ENCODE results near the gene APLN. TPM values are rescaled to one million over a fixed set of nuclear protein-coding genes. Genes with fewer than 3 reads are reported as not detected.
A peak's percentile ranks its signal among the peaks of the same experiment; 100 is the strongest.

APLN gene
- total RNA-seq: 0.17 and 0.60 TPM in 2 replicates

DNA sequence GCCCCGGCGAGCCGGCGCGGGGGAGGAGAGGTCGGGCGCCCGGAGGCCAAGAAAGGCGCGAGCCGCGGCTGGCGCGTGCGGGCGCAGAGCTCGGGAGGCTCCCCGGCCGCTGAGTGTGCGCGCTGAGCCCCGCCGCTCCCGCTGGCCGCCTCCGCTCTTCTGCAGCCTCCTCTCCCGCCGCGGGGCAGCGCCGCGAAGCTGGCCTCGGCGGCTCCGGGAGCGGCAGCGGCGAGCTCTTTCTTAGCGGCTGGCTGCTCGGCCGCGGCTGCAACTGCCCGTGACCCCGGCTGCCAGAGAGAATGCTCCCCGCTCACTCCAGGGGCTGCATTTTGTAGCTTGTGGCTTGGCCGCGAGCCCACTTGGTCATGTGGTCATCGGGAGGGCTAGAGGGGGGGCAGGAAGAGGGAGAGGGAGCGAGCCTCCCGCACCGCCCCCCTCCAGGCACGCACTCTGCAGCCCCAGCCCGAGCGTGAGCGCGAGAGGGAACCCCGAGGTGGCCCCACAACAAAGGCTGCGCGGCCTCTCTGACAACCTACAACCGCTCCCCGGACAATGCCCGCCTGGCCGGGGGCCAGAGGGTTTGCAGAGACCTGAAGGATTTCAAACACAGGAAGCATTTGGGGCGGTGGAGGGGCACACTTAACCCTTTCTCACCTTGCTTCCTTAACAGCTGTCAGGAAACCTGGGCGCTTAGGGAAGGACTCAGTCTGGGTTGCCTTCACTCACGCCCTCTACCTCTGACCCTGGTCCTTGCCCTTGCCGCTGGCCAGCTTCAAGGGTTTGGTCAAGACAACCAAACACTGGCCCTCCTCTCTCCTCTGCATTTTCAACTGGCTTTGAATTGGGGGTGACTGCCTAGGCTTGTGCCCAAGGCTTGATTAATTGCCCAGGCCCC is at the start of gene APLN:
Gene APLN, minus strand, starts transcription at position 305 of the 895 bp plus-strand sequence. CDS start 326 bp downstream, outside the sequence.
- no peak for DNase-seq (ENCODE audit: low read depth)

DNA sequence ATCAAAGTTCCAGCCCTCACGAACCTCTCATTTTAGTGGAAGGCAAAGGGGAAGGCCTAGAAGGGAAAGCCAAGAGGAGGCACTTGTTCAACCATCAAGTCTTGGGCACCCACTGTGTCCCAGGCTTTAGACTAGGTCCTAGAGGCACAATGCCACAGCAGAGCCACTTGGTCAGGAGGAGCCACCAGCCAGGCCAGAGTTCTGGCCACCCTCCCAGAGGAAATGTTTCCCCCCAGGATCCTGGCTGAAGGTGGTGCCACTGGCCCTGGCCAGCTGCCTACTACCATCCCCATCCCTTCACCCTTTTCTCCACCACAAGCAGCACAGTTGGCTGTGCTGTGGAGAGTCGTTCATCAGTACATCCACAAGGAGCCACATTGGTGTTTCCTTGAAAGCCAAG is 49.7 kb upstream of the APLN start:
- DNase-seq (ENCODE audit: low read depth): no peak

- DNase-seq (ENCODE audit: low read depth): no peak
Observed at GRCh38 chrX:129701624-129702069, 46.9 kb upstream of the APLN start.

DNA sequence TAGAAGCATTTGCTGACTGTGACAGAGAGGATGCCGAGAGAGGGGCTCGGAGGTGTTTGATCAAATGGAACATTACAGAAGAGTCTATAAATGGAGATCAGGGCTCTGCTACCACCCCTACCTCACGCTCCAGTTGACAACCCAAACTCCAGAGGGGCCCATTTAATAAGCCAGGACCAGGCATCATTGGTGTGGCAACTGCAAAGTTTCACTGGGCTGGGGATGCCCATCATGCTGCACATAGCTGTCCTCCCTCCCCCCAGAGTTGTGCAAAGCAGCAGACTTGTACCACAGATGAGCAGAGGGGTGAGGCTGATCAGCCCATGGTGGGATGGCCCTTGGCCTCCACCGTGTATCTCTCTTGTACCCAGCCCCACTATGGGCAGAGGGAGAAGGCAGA is 45.8 kb upstream of the APLN start:
- DNase-seq (ENCODE audit: low read depth): no peak

- DNase-seq (ENCODE audit: low read depth): no peak
Observed at GRCh38 chrX:129698150-129698549, 43.4 kb upstream of the APLN start.

DNA sequence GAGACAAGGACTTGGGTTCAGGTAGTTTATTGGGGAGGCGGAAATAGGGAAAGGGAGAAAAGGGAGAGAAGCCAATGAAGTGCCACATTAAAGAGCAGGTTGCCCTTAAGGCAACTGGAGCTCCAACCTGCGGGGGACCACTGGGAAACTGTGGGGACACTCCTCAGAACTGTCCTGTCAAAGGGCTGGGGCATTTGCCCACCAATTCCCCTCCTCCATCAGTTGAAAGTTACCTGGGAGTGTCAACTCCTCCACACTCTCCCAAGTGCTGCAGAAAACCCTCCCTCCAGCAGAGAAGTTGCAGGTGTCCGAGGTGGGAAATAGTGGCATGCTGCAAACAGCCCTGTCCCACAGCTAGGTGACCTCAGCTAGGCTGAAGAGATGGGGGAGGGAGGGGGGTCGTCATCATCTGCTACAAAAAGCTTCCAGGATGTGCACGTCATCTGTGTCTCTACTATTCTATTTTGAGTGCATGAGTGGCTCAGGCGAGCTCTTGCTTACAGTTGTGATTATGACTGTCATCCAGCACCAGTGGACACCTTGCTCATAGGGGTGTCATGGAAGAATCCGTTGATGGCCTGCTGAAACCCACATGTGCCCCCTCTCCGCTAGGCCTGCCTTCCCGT is 42.6 kb upstream of the APLN start:
- no peak for DNase-seq (ENCODE audit: low read depth)

DNA sequence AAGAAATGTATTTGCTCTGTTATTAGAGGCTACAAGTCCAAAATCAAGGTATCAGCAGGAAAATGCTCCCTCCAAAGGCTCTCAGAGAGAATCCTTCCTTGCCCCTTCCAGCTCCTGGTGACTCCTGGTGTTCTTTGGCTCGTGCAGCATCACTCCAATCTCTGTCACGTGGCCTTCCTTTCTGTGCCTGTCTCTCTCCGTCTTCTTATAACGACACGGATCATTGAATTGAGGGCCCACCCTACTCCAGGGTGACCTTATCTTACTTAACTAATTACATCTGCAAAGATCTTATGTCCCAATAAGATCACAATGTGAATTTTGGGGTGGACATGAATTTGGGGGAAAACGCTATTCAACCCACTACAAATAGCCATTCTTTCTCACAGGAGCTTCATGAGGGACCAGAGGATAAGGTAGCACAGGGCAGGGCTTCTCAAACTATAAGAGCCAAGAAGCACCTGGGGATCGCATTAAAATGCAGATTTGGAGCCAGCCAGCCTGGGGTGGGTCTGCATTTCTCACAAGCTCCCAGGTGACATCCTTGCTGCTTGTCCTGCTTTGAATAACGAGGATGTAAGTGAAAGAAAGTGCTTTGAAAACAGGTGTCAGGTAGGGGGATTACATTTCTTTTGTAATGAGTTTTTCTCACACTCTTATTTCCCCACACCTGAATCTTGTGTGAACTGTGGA is 41.9 kb upstream of the APLN start:
- DNase-seq (ENCODE audit: low read depth): no peak

DNA sequence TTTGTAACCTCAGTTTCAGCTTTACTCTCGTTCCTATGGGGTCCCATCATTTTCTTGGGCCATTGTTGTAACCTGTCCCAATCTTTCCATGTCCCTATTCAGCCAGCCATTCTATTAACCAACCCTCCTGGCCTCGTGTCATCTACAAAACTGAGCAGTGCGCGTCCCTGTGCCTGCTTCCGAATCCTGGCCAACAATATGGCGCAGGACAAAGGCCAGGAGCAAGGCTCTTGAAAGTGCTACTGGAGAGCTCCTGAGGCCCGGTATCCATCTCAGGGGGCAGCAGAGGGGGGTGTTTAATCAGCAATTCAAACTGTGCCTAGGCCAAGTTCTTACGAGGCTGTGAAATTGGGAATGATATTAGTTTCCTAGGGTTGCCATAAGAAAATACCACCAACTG is 41.2 kb upstream of the APLN start:
- no peak for DNase-seq (ENCODE audit: low read depth)

DNA sequence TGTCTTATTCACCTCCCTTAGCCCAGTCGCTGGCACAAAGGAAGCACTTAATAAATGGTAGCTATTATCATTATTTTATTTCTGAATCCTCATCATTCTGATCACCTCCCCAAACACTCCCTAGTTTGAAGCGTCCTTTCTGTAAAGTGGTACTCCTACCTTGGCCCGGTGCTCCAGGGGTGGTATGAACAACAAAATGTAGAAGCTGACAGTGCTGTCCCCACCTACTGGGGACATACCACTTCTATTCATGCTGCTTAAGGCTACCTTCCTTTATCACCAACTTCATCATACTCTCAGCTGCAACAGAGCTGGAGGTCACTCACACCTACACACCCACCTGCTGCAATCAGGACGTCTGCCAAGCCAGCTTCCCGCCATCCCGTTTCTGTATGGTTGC is 40.8 kb upstream of the APLN start:
- no peak for DNase-seq (ENCODE audit: low read depth)

DNA sequence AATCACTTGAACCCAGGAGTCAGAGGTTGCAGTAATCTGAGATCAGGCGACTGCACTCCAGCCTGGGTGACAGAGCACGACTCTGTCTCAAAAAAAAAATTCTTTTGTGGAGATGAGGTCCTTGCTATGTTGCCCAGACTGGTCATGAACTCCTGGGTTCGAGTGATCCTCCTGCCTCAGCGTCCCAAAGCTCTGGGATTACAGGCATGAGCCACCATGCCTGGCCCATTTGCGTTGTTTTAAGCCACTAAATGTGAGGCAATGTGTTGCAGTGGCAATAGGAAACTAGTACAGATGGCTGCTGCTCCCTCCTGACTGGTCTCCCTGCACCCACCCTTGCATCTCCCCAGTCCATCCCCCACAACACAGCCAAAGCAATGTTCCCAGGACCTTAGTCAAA is 40.0 kb upstream of the APLN start:
- DNase-seq (ENCODE audit: low read depth): no peak

DNA sequence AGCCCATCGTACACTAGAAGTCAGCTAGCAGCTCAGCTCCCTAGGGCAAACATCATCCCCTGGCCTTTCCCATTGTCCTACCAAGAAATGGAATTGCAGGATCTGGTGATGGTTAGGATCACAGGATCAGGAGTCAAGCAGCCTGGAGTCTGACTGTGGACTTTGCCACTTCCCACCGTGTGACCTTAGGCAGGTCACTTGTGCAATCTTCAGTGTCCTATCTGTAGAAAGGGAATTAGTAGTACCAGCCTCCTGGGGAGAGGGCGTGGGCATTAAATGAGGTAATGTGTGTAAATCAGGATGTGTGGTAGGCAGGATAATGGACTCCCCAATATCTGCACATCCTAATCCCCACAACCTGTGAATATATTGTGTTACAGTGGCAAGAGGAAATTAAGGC is 38.6 kb upstream of the APLN start:
- DNase-seq (ENCODE audit: low read depth): no peak

- DNase-seq (ENCODE audit: low read depth): no peak
Observed at GRCh38 chrX:129690435-129690834, 35.7 kb upstream of the APLN start.

GRCh38 chrX:129689796-129690195 is 35.0 kb upstream of the APLN start:
- DNase-seq (ENCODE audit: low read depth): no peak

GRCh38 chrX:129688097-129688496 is 33.3 kb upstream of the APLN start:
- no peak for DNase-seq (ENCODE audit: low read depth)

GRCh38 chrX:129686422-129686948 is 31.7 kb upstream of the APLN start:
- DNase-seq (ENCODE audit: low read depth): no peak

- DNase-seq (ENCODE audit: low read depth): no peak
Observed at GRCh38 chrX:129682979-129683378, 28.2 kb upstream of the APLN start.

- peak; percentile 32 for DNase-seq (ENCODE audit: low read depth)
Observed at GRCh38 chrX:129679901-129680300, 25.1 kb upstream of the APLN start.

DNA sequence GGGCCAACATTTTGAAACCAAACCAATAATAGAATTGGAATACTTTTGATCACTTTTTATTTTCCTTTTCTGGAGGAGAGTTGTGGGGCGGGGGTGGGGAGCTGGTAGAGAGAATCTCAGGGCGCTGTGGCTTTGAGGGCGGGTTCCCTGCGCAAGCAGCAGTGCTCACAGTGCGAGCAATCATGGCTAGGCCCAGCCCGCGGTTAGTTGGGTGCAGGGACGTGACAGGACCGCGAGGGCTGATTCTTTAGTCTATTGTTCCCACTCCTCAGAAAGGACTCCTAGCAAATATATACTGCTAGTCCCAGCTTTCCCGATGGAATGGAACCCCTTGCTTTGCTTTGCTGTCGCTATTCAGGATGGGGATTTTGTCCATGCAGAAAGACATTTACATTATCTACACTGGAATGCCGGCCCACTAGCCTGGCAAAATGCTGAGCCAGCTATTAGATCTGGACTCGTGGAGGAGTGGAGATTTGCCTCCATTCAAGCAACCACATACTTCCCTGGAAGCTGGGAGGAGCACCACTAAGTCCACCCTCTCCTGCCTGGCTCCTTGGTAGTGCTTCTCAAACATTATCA is 23.9 kb upstream of the APLN start:
- no peak for DNase-seq (ENCODE audit: low read depth)

- no peak for DNase-seq (ENCODE audit: low read depth)
Observed at GRCh38 chrX:129667412-129667811, 12.7 kb upstream of the APLN start.

DNA sequence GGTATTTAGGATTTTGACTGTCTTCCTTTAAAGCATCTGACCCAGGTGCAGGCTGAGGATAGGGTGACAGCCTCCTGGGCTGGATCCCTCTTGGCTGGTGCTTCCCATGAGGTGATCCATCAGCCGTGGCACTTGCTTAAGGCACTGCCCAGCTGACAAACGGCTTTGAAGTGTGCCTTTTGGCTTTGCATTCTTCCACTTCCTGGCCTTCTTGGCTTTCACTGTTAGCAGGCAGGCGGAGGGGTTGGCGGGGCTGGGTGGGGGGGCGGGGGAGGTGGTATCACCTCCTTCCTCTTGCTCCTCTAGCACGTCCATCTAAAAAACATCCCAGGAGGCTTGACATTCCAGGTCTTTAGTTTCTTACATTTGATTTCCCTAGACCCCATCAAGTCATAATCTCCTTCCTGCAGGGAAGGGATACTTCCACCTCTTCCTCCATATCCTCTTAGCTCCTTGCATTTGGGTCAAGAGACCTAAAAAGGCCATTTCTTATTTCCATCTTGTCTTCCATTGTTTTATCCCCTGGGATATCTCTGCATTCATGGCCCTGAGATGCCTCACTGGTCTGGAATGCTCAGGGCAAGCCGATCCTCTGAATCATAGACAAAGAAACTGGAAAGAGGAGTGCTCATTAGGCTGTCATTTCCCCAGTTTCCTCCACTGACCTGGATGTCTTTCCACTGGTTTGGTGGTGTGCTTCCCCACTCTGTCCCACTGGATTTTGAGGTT is 11.3 kb upstream of the APLN start:
- peak; percentile 77 for DNase-seq (ENCODE audit: low read depth)

DNA sequence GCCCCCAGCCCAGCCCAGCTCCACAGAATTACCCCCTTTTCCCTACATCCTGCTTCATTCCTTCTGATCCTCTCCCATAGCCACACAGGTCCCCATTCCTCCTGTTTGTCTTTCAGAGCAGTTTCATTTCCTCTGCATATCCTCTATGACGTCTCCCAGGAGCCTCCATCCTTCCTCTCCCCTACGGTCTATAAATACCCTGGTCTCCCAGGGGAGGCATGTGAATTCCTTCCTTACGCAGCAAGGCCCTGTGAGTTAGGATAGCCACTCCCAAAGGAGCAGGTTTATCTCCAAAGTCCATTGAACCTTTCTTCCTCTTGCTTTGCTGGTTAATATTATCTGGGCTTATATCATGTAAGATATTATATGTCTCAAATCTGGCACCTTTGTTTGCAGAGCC is 8.4 kb upstream of the APLN start:
- no peak for DNase-seq (ENCODE audit: low read depth)

Measured in renal cortical epithelial cell (primary cell).